Neural cell (in vitro differentiated cells): ENCODE measurements around the gene TSNAXIP1. TPM values are rescaled to one million over a fixed set of nuclear protein-coding genes. Genes with fewer than 3 reads are reported as not detected.
A peak's percentile ranks its signal among the peaks of the same experiment; 100 is the strongest.

Experiments
- H2AFZ ChIP-seq: fragments of 200-600, 300-800 bp; sonication (generic), shearing (Covaris generic); 2 replicates; pipeline ENCODE4 v1.6.0; 2014; ENCODE audit warnings: low read depth, mild to moderate bottlenecking, antibody characterized with exemption, low read length, moderate library complexity
- H3F3A ChIP-seq: fragments of 200-600 bp; shearing (Covaris generic); 2 replicates; pipeline ENCODE4 v1.6.1; 2016; ENCODE audit warnings: mild to moderate bottlenecking, moderate library complexity, mixed read lengths, antibody characterized with exemption, low read length; ENCODE audit not compliant: insufficient read depth, poor library complexity, severe bottlenecking
- H3K27ac ChIP-seq: fragments of 200-600, 300-800 bp; sonication (generic), shearing (Covaris generic); 2 replicates; pipeline ENCODE4 v1.5.1; 2014; ENCODE audit warnings: mild to moderate bottlenecking, low read length, moderate library complexity
- H3K27me3 ChIP-seq: fragments of 300-800, 200-600 bp; sonication (generic), shearing (Covaris generic); 2 replicates; pipeline ENCODE4 v1.6.0; 2014; ENCODE audit warnings: mild to moderate bottlenecking, low read depth, low read length, moderate library complexity; ENCODE audit not compliant: insufficient read depth
- H3K36me3 ChIP-seq: fragments of 300-800, 200-600 bp; sonication (generic), shearing (Covaris generic); 2 replicates; pipeline ENCODE4 v1.5.1; 2014; ENCODE audit warnings: mild to moderate bottlenecking, antibody characterized with exemption, low read length, moderate library complexity; ENCODE audit not compliant: insufficient read depth
- H3K4me2 ChIP-seq: fragments of 300-800, 200-600 bp; sonication (generic), shearing (Covaris generic); 2 replicates; pipeline ENCODE4 v1.6.0; 2014; ENCODE audit warnings: mild to moderate bottlenecking, low read length
- H3K4me3 ChIP-seq: fragments of 300-800, 200-600 bp; sonication (generic), shearing (Covaris generic); 2 replicates; pipeline ENCODE4 v1.5.1; 2014; ENCODE audit warnings: mild to moderate bottlenecking, low read length, moderate library complexity
- H3K79me2 ChIP-seq: fragments of 200-600 bp; shearing (Covaris generic); replicated peaks from 2 replicates; pipeline ENCODE4 v1.6.0; 2014; ENCODE audit warnings: mild to moderate bottlenecking, low read length, moderate library complexity; ENCODE audit not compliant: insufficient read depth
- H3K9ac ChIP-seq: fragments of 300-800, 200-600 bp; sonication (generic), shearing (Covaris generic); 2 replicates; pipeline ENCODE4 v1.6.1; 2016; ENCODE audit warnings: mild to moderate bottlenecking, low read length, mixed read lengths
- H3K9me2 ChIP-seq: fragments of 200-600 bp; shearing (Covaris generic); 2 replicates; pipeline ENCODE4 v1.6.1; 2016; ENCODE audit warnings: mild to moderate bottlenecking, low read length, mixed read lengths; ENCODE audit not compliant: insufficient read depth
- H3K9me3 ChIP-seq: fragments of 200-600, 300-800 bp; sonication (generic), shearing (Covaris generic); 2 replicates; pipeline ENCODE4 v1.6.1; 2016; ENCODE audit warnings: mild to moderate bottlenecking, mixed run types, low read length, moderate library complexity, mixed read lengths
- H4K20me1 ChIP-seq: fragments of 200-600 bp; shearing (Covaris generic); 2 replicates; pipeline ENCODE4 v1.6.1; 2016; ENCODE audit warnings: mild to moderate bottlenecking, mixed run types; ENCODE audit not compliant: insufficient read depth
- EP300 ChIP-seq: fragments of 450-650 bp; conservative IDR thresholded peaks from 2 replicates; pipeline ENCODE4 v1.6.1; 2014; ENCODE audit warnings: antibody characterized with exemption, mild to moderate bottlenecking, moderate library complexity; ENCODE audit not compliant: poor library complexity, severe bottlenecking
- EZH2 ChIP-seq: fragments of 200-600, 300-800 bp; shearing (Covaris generic), sonication (generic); IDR thresholded peaks from 2 replicates; pipeline ENCODE4 v1.6.1; 2014; ENCODE audit warnings: antibody characterized with exemption, low read length, borderline replicate concordance, mild to moderate bottlenecking; ENCODE audit not compliant: insufficient read depth, poor library complexity, severe bottlenecking
- MXI1 ChIP-seq: fragments of 450-650 bp; conservative IDR thresholded peaks from 2 replicates; pipeline ENCODE4 v1.6.1; 2014; ENCODE audit warnings: antibody characterized with exemption, mild to moderate bottlenecking; ENCODE audit not compliant: poor library complexity, severe bottlenecking
- POLR2AphosphoS5 ChIP-seq: IDR thresholded peaks from 2 replicates; pipeline ENCODE4 v1.6.1; 2012
- RAD21 ChIP-seq: fragments of 450-650 bp; conservative IDR thresholded peaks from 2 replicates; pipeline ENCODE4 v1.6.1; 2014; ENCODE audit warnings: antibody characterized with exemption, mild to moderate bottlenecking, moderate library complexity
- SMC3 ChIP-seq: fragments of 450-650 bp; conservative IDR thresholded peaks from 2 replicates; pipeline ENCODE4 v1.6.1; 2014; ENCODE audit warnings: antibody characterized with exemption, mild to moderate bottlenecking, moderate library complexity; ENCODE audit not compliant: poor library complexity
- TAF1 ChIP-seq: IDR thresholded peaks from 2 replicates; pipeline ENCODE4 v1.6.1; 2012; ENCODE audit warnings: low read depth
- polyA plus RNA-seq: library from polyadenylated mRNA; depleted of rRNA; stranded (reverse); fragments of >200 nt; gene quantifications from 2 replicates; pipeline ENCODE4 v1.2.3, GENCODE V29; 2014
- TF ChIP-seq, protein P1 (sequence below): fragments of 450-650 bp; IDR thresholded peaks from 2 replicates; pipeline ENCODE4 v1.5.1; 2014; ENCODE audit warnings: antibody characterized with exemption, mild to moderate bottlenecking, moderate library complexity; ENCODE audit not compliant: poor library complexity, severe bottlenecking
- TF ChIP-seq, protein P2 (sequence below): IDR thresholded peaks from 2 replicates; pipeline ENCODE4 v1.6.1; 2012; ENCODE audit warnings: borderline replicate concordance

TSNAXIP1 gene
- polyA plus RNA-seq, 1 donor from 2014 or later, result 31.0 TPM

GRCh38 chr16:67846320-67847063 is 39.8 kb downstream of the TSNAXIP1 start, which contains the start of gene NUTF2:
NUTF2 (plus strand) TSS chr16:67846933; CDS start chr16:67865131, 18,198 bp downstream.
- Histone ChIP-seq H4K20me1 (no peaks in the 10 kb centered on the region), H3K36me3 (no peaks in the 10 kb centered on the region), H3K9me3 (no peaks in the 10 kb centered on the region), H3K79me2 (peaks cover 56% of the 10 kb centered on the region), H3K9ac (peak within 1 kb of the TSS; percentile 90), H3F3A (no peaks in the 10 kb centered on the region), H3K4me3 (peak within 1 kb of the TSS; percentile 97), H3K4me2 (peak within 1 kb of the TSS; percentile 99), H2AFZ (peak within 1 kb of the TSS; percentile 87), H3K27ac (peak within 1 kb of the TSS; percentile 92), H3K27me3 (no peaks in the 10 kb centered on the region), H3K9me2 (no peaks in the 10 kb centered on the region)
- TF ChIP-seq POLR2AphosphoS5 (peak; percentile 88), EZH2 (no peak), EP300 (peak; percentile 42), SMC3 (no peak), RAD21 (no peak), MXI1 (peak; percentile 94), TAF1 (peak; percentile 74)
- TF ChIP-seq, protein P1, sequence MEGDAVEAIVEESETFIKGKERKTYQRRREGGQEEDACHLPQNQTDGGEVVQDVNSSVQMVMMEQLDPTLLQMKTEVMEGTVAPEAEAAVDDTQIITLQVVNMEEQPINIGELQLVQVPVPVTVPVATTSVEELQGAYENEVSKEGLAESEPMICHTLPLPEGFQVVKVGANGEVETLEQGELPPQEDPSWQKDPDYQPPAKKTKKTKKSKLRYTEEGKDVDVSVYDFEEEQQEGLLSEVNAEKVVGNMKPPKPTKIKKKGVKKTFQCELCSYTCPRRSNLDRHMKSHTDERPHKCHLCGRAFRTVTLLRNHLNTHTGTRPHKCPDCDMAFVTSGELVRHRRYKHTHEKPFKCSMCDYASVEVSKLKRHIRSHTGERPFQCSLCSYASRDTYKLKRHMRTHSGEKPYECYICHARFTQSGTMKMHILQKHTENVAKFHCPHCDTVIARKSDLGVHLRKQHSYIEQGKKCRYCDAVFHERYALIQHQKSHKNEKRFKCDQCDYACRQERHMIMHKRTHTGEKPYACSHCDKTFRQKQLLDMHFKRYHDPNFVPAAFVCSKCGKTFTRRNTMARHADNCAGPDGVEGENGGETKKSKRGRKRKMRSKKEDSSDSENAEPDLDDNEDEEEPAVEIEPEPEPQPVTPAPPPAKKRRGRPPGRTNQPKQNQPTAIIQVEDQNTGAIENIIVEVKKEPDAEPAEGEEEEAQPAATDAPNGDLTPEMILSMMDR, result no peak
- TF ChIP-seq, protein P2, sequence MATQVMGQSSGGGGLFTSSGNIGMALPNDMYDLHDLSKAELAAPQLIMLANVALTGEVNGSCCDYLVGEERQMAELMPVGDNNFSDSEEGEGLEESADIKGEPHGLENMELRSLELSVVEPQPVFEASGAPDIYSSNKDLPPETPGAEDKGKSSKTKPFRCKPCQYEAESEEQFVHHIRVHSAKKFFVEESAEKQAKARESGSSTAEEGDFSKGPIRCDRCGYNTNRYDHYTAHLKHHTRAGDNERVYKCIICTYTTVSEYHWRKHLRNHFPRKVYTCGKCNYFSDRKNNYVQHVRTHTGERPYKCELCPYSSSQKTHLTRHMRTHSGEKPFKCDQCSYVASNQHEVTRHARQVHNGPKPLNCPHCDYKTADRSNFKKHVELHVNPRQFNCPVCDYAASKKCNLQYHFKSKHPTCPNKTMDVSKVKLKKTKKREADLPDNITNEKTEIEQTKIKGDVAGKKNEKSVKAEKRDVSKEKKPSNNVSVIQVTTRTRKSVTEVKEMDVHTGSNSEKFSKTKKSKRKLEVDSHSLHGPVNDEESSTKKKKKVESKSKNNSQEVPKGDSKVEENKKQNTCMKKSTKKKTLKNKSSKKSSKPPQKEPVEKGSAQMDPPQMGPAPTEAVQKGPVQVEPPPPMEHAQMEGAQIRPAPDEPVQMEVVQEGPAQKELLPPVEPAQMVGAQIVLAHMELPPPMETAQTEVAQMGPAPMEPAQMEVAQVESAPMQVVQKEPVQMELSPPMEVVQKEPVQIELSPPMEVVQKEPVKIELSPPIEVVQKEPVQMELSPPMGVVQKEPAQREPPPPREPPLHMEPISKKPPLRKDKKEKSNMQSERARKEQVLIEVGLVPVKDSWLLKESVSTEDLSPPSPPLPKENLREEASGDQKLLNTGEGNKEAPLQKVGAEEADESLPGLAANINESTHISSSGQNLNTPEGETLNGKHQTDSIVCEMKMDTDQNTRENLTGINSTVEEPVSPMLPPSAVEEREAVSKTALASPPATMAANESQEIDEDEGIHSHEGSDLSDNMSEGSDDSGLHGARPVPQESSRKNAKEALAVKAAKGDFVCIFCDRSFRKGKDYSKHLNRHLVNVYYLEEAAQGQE, result no peak

DNA sequence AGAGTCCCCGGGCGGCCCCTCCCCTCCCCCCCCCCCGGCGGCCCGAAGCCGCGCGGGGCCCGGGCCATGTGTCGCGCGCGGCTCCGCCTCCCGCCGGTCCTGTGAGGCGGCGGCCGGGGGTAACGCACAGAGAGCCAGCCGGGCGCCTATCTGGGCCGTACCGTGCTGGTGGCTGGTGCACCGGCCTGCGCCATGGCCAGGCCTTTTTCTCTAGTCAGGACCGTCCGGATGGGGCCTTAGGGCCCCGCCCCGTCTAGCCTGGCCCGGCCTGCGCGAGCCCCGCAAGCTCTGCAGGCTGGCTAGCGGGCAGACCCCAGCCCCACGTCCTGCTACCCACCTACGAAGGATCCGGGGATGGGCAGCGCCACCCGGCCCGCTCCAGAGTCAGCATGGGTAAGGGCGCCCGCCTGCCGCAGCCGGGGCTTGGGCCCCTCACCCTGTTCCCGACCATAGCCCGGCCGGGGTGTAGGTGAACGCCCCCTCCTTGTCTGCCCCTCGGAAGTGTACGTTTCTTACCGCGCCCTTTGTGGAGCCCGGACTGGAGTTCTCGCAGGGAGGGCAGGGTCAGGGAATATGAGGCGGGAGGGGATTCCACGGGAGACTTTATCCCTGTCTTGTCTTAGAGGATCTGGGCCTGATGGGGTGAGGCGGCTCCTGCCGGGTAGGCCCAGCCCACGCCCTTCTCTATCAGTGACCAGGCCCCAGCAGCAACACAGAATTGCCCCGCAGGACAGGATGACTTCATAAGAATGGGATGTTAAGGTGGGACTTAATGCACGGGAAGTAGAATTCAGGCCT is 40.6 kb downstream of the TSNAXIP1 start, which contains the start of gene CENPT:
Gene CENPT, minus strand, starts transcription at position 630 of the 798 bp plus-strand sequence. CDS start 13,834 bp downstream, outside the sequence.
- peak within 1 kb of the TSS; percentile 90 for H3K9ac ChIP-seq
- H3K79me2 ChIP-seq, result peaks cover 60% of the 10 kb centered on the region
- H2AFZ ChIP-seq, result peak within 1 kb of the TSS; percentile 87

More for the DNA sequence above, 40.6 kb downstream of the TSNAXIP1 start, which contains the start of gene CENPT:
- no peaks in the 10 kb centered on the region for H3K36me3 ChIP-seq
- H3K27ac ChIP-seq, result peak within 1 kb of the TSS; percentile 92
- H3K4me2 ChIP-seq, result peak within 1 kb of the TSS; percentile 99
- no peaks in the 10 kb centered on the region for H3K9me3 ChIP-seq
- H4K20me1 ChIP-seq, result no peaks in the 10 kb centered on the region
- H3K9me2 ChIP-seq, result no peaks in the 10 kb centered on the region
- H3K27me3 ChIP-seq, result no peaks in the 10 kb centered on the region
- TF ChIP-seq MXI1 (peak; percentile 88), EP300 (no peak), SMC3 (no peak)
- TF ChIP-seq, protein P2, result no peak
- peak within 1 kb of the TSS; percentile 97 for H3K4me3 ChIP-seq
- no peaks in the 10 kb centered on the region for H3F3A ChIP-seq
